IMR-90 (cell line): ENCODE measurements around the gene SOX21. TPM values are rescaled to one million over a fixed set of nuclear protein-coding genes. Genes with fewer than 3 reads are reported as not detected.

Source experiments
- ATAC-seq: fragments of 200-7000 bp; cut with Tn5 transposase; 2 replicates; pipeline ENCODE4 v1.9.1; 2020; ENCODE audit warnings: low read depth, mild to moderate bottlenecking, moderate library complexity
- BruUV-seq: library from RNA; stranded (reverse); fragments of 400-500 nt; replicated peaks from 2 replicates; lab custom pipeline; 2021; lab: Mats Ljungman, UMichigan
- CTCF ChIA-PET: fragments of 300-600 bp; formaldehyde crosslinking; extraction: SDS; loops from one replicate; lab custom pipeline; 2021; ENCODE audit warnings: antibody characterized with exemption; lab: Yijun Ruan, JAX
- POLR2A ChIA-PET: fragments of 300-600 bp; sonication (Branson Sonifier 250); formaldehyde crosslinking; loops from one replicate; lab custom pipeline; 2022; ENCODE audit warnings: antibody characterized with exemption; ENCODE audit not compliant: unreplicated experiment; lab: Charles Lee
- DNase-seq: peaks from one replicate; pipeline ENCODE4 v3.0.0; 2013
- H2AFZ ChIP-seq: replicated peaks from 2 replicates; pipeline ENCODE3; 2013; ENCODE audit warnings: low read length, mild to moderate bottlenecking; ENCODE audit not compliant: poor library complexity
- H2AK5ac ChIP-seq: 2 replicates; pipeline ENCODE4 v1.6.1; 2013; ENCODE audit warnings: low read depth, low read length, inconsistent platforms
- H2AK9ac ChIP-seq: replicated peaks from 2 replicates; pipeline ENCODE3; 2013; ENCODE audit warnings: mild to moderate bottlenecking, low read depth, low read length, moderate library complexity; ENCODE audit not compliant: poor library complexity
- H2BK120ac ChIP-seq: 2 replicates; pipeline ENCODE4 v1.6.1; 2013; ENCODE audit warnings: low read depth, low read length, inconsistent platforms
- H2BK15ac ChIP-seq: 3 replicates; pipeline ENCODE4 v1.6.1; 2013; ENCODE audit warnings: low read depth, low read length, inconsistent platforms
- H2BK20ac ChIP-seq: 2 replicates; pipeline ENCODE4 v1.6.1; 2013; ENCODE audit warnings: low read depth, mild to moderate bottlenecking, inconsistent platforms, low read length, moderate library complexity
- H2BK5ac ChIP-seq: 2 replicates; pipeline ENCODE4 v1.6.1; 2013; ENCODE audit warnings: mild to moderate bottlenecking, low read depth, low read length, inconsistent platforms; ENCODE audit not compliant: poor library complexity, severe bottlenecking
- H3K14ac ChIP-seq: replicated peaks from 2 replicates; pipeline ENCODE4 v1.6.1; 2013; ENCODE audit warnings: low read depth, low read length, inconsistent platforms
- H3K18ac ChIP-seq: 2 replicates; pipeline ENCODE4 v1.6.1; 2013; ENCODE audit warnings: low read depth, low read length, control low read depth
- H3K23ac ChIP-seq: 2 replicates; pipeline ENCODE4 v1.6.1; 2013; ENCODE audit warnings: low read depth, low read length, inconsistent platforms
- H3K27ac ChIP-seq: 2 replicates; pipeline ENCODE4 v1.5.1; 2013; ENCODE audit warnings: mild to moderate bottlenecking, control low read depth, low read length; ENCODE audit not compliant: insufficient read depth
- H3K27me3 ChIP-seq: 2 replicates; pipeline ENCODE4 v1.6.1; 2013; ENCODE audit warnings: low read length; ENCODE audit not compliant: control insufficient read depth, insufficient read depth
- H3K36me3 ChIP-seq: 2 replicates; pipeline ENCODE4 v1.6.1; 2013; ENCODE audit warnings: low read length, mixed read lengths; ENCODE audit not compliant: control insufficient read depth, insufficient read depth
- H3K4ac ChIP-seq: 2 replicates; pipeline ENCODE4 v1.6.1; 2013; ENCODE audit warnings: low read depth, low read length, inconsistent platforms
- H3K4me1 ChIP-seq: 2 replicates; pipeline ENCODE4 v1.6.1; 2013; ENCODE audit warnings: low read length, mixed read lengths; ENCODE audit not compliant: control insufficient read depth, insufficient read depth
- H3K4me2 ChIP-seq: 2 replicates; pipeline ENCODE4 v1.6.1; 2013; ENCODE audit warnings: low read depth, mild to moderate bottlenecking, control low read depth, low read length, moderate library complexity
- H3K4me3 ChIP-seq: 2 replicates; pipeline ENCODE4 v1.5.1; 2013; ENCODE audit warnings: low read depth, mild to moderate bottlenecking, control low read depth, low read length, moderate library complexity; ENCODE audit not compliant: insufficient read depth
- H3K56ac ChIP-seq: 2 replicates; pipeline ENCODE4 v1.6.1; 2013; ENCODE audit warnings: low read length, inconsistent platforms; ENCODE audit not compliant: insufficient read depth; ENCODE audit errors: extremely low read depth
- H3K79me1 ChIP-seq, 2 experiments: 2 replicates each; pipeline ENCODE4 v1.6.1; 2013; ENCODE audit warnings: low read length in 2 of 2, inconsistent platforms in 1 of 2, low read depth in 1 of 2
- H3K9ac ChIP-seq: 2 replicates; pipeline ENCODE4 v1.6.1; 2013; ENCODE audit warnings: low read depth, low read length, control low read depth
- H3K9me1 ChIP-seq: 2 replicates; pipeline ENCODE4 v1.6.1; 2013; ENCODE audit warnings: low read length, inconsistent platforms; ENCODE audit not compliant: insufficient read depth
- H3K9me3 ChIP-seq: 2 replicates; pipeline ENCODE4 v1.6.1; 2013; ENCODE audit warnings: low read length; ENCODE audit not compliant: control insufficient read depth, insufficient read depth
- H4K20me1 ChIP-seq: 2 replicates; pipeline ENCODE4 v1.6.1; 2013; ENCODE audit warnings: low read length, inconsistent platforms; ENCODE audit not compliant: insufficient read depth
- H4K5ac ChIP-seq: 2 replicates; pipeline ENCODE4 v1.6.1; 2013; ENCODE audit warnings: mild to moderate bottlenecking, low read depth, low read length, control low read depth
- H4K8ac ChIP-seq, 2 experiments: 2 replicates each; pipeline ENCODE4 v1.6.1; 2013; ENCODE audit warnings: low read depth in 2 of 2, low read length in 2 of 2, control low read depth in 1 of 2, inconsistent platforms in 1 of 2
- H4K91ac ChIP-seq: 2 replicates; pipeline ENCODE4 v1.6.1; 2013; ENCODE audit warnings: low read depth, low read length, inconsistent platforms; ENCODE audit not compliant: insufficient read depth
- BHLHE40 ChIP-seq: fragments of 150-350 bp; IDR thresholded peaks from 2 replicates; pipeline ENCODE4 v1.6.1; 2016; ENCODE audit warnings: mild to moderate bottlenecking, low read depth, low read length
- CEBPB ChIP-seq: IDR thresholded peaks from 2 replicates; pipeline ENCODE4 v1.6.1; 2012; ENCODE audit warnings: low read depth, low read length, improper control_type of control experiment
- CHD1 ChIP-seq: IDR thresholded peaks from 2 replicates; pipeline ENCODE4 v1.6.1; 2012; ENCODE audit warnings: low read depth, low read length, improper control_type of control experiment
- FOS ChIP-seq: fragments of 150-350 bp; IDR thresholded peaks from 2 replicates; pipeline ENCODE4 v1.6.1; 2016; ENCODE audit warnings: low read depth, low read length
- MAFK ChIP-seq: IDR thresholded peaks from 2 replicates; pipeline ENCODE4 v1.6.1; 2012; ENCODE audit warnings: low read depth, low read length, improper control_type of control experiment
- MAZ ChIP-seq: IDR thresholded peaks from 2 replicates; pipeline ENCODE4 v1.6.1; 2012; ENCODE audit warnings: low read depth, mild to moderate bottlenecking, low read length, improper control_type of control experiment, moderate library complexity, borderline replicate concordance
- MXI1 ChIP-seq: IDR thresholded peaks from 2 replicates; pipeline ENCODE4 v1.6.1; 2012; ENCODE audit warnings: low read depth, mild to moderate bottlenecking, low read length, moderate library complexity, borderline replicate concordance
- NFE2L2 ChIP-seq: fragments of 150-350 bp; IDR thresholded peaks from 2 replicates; pipeline ENCODE4 v1.6.1; 2016; ENCODE audit warnings: low read depth, mild to moderate bottlenecking, low read length
- POLR2A ChIP-seq: IDR thresholded peaks from 2 replicates; pipeline ENCODE4 v1.6.1; 2012; ENCODE audit warnings: mild to moderate bottlenecking, low read depth, low read length
- RAD21 ChIP-seq: IDR thresholded peaks from 2 replicates; pipeline ENCODE4 v1.6.1; 2012; ENCODE audit warnings: low read length, improper control_type of control experiment
- RCOR1 ChIP-seq: IDR thresholded peaks from 2 replicates; pipeline ENCODE4 v1.6.1; 2012; ENCODE audit warnings: mild to moderate bottlenecking, low read length, improper control_type of control experiment; ENCODE audit not compliant: insufficient replicate concordance
- RFX5 ChIP-seq: IDR thresholded peaks from 2 replicates; pipeline ENCODE4 v1.8.0; 2012; ENCODE audit warnings: low read depth, mild to moderate bottlenecking, low read length, moderate library complexity
- SMC3 ChIP-seq: fragments of 150-350 bp; IDR thresholded peaks from 2 replicates; pipeline ENCODE4 v1.6.1; 2016; ENCODE audit warnings: low read depth, mild to moderate bottlenecking, antibody characterized with exemption, low read length, moderate library complexity
- USF2 ChIP-seq: fragments of 150-350 bp; IDR thresholded peaks from 2 replicates; pipeline ENCODE4 v1.6.1; 2017; ENCODE audit warnings: mild to moderate bottlenecking, antibody characterized with exemption, low read length, low read depth
- WGBS, 2 experiments: methylation state at CpG; one replicate each; pipeline versions ENCODE4 v1.1.5 to v1.1.7; 2013; ENCODE audit warnings: missing lambda C conversion rate in 2 of 2; ENCODE audit not compliant: insufficient read length in 1 of 2; ENCODE audit errors: extremely low coverage in 2 of 2; 5-methylcytosine and 5-hydroxymethylcytosine counted together
- dilution Hi-C: fragments of 300-500 bp; cut with HindIII; formaldehyde crosslinking; loops from one replicate; pipeline ENCODE4 v1.14.3; 2018; ENCODE audit warnings: low sequenced_read_pairs; ENCODE audit not compliant: unreplicated experiment
- in situ Hi-C: fragments of 300-500 bp; cut with MboI; formaldehyde crosslinking; loops from 3 replicates; pipeline ENCODE4 v1.14.3; 2019; ENCODE audit warnings: low sequenced_read_pairs, inconsistent platforms, mixed read lengths
- intact Hi-C: fragments of 100-400 bp; cut with micrococcal nuclease; formaldehyde crosslinking; loops from 2 replicates; pipeline ENCODE4 v1.10.0; 2022
- polyA plus RNA-seq, 3 experiments: library from polyadenylated mRNA; depleted of rRNA; stranded (reverse); fragments of >200 nt; gene quantifications; 2 replicates each; pipeline ENCODE4 v1.2.3, GENCODE V29; 2012; ENCODE audit warnings: low replicate concordance in 1 of 3
- total RNA-seq: library from RNA; depleted of rRNA; stranded (reverse); fragments of >200 nt; gene quantifications from 2 replicates; pipeline ENCODE4 v1.2.3, GENCODE V29; 2012
- TF ChIP-seq, protein P1 (sequence below): fragments of 150-350 bp; IDR thresholded peaks from 2 replicates; pipeline ENCODE4 v1.6.1; 2016; ENCODE audit warnings: low read depth, mild to moderate bottlenecking, low read length, moderate library complexity, borderline replicate concordance

SOX21 gene
- total and polyA plus RNA-seq, 2 of the 4 experiments (the other 2 are of a cell fraction) = not detected

GRCh38 chr13:94672400-94672799, 39.9 kb downstream of the SOX21 start:
- no CpG with 5 or more reads among the region's 2 CpGs for WGBS, 2 experiments

More at GRCh38 chr13:94672400-94672799, 39.9 kb downstream of the SOX21 start:
- no peak overlapping the region for H3K27ac ChIP-seq
- CTCF ChIA-PET = interaction anchor here (0.9 to 2.0 kb wide), 2 partner anchors 13 to 15 kb away, joined by 3 to 4 read pairs; no protein-coding TSS in a partner anchor
- H4K20me1 ChIP-seq = no peaks in the 10 kb centered on the region
- H3K4me2 ChIP-seq = no peak overlapping the region
- H3K23ac ChIP-seq = no peak overlapping the region
- no peak overlapping the region for H3K18ac ChIP-seq
- no peak overlapping the region for H2BK5ac ChIP-seq
- intact Hi-C loops = no loop called here
- H2AK9ac ChIP-seq = no peak overlapping the region
- POLR2A ChIA-PET = no interaction called here
- H4K5ac ChIP-seq = no peak overlapping the region
- in situ Hi-C loops = loop anchor here (25.0 kb wide), 1 partner anchor 740 kb away; no protein-coding TSS in a partner anchor
- dilution Hi-C loops = no loop called here
- no peaks in the 10 kb centered on the region for H3K4me1 ChIP-seq
- H3K4ac ChIP-seq = no peak overlapping the region
- no peaks in the 10 kb centered on the region for H3K9me1 ChIP-seq
- no peak overlapping the region for H2AFZ ChIP-seq
- no TSS peak for BruUV-seq
- H3K9me3 ChIP-seq = no peaks in the 10 kb centered on the region
- no peak overlapping the region for H3K9ac ChIP-seq
- H3K56ac ChIP-seq = no peak overlapping the region
- peaks cover 24% of the 10 kb centered on the region for H3K27me3 ChIP-seq
- no peak overlapping the region for H4K8ac ChIP-seq
- H3K79me1 ChIP-seq = no peaks in the 10 kb centered on the region
- TF ChIP-seq NFE2L2 (no peak), RCOR1 (no peak), CHD1 (no peak), MXI1 (no peak), SMC3 (no peak), MAFK (no peak), FOS (no peak), USF2 (no peak), BHLHE40 (no peak), POLR2A (no peak), MAZ (no peak), RAD21 (no peak), RFX5 (no peak), CEBPB (no peak)
- TF ChIP-seq, protein P1, sequence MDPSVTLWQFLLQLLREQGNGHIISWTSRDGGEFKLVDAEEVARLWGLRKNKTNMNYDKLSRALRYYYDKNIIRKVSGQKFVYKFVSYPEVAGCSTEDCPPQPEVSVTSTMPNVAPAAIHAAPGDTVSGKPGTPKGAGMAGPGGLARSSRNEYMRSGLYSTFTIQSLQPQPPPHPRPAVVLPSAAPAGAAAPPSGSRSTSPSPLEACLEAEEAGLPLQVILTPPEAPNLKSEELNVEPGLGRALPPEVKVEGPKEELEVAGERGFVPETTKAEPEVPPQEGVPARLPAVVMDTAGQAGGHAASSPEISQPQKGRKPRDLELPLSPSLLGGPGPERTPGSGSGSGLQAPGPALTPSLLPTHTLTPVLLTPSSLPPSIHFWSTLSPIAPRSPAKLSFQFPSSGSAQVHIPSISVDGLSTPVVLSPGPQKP = no peak
- H3K36me3 ChIP-seq = no peaks in the 10 kb centered on the region
- H2BK15ac ChIP-seq = no peak overlapping the region
- ATAC-seq (no peak), DNase-seq (no peak)
- no peak overlapping the region for H2BK120ac ChIP-seq
- no peak overlapping the region for H4K91ac ChIP-seq
- H2AK5ac ChIP-seq = no peak overlapping the region
- H3K4me3 ChIP-seq = no peak overlapping the region
- H3K14ac ChIP-seq = no peak overlapping the region
- H2BK20ac ChIP-seq = no peak overlapping the region
